Kidney (tissue), 14 donors: ENCODE results near the gene ANKRD11. TPM values are rescaled to one million over a fixed set of nuclear protein-coding genes. Genes with fewer than 3 reads are reported as not detected.
A peak's percentile ranks its signal among the peaks of the same experiment; 100 is the strongest.

ENCODE experiments used
- DNase-seq, 5 donors: peaks; one replicate each; pipeline ENCODE4 v3.0.0-alpha.2; 2013 to 2020
- FAIRE-seq: peaks from 2 replicates; lab custom pipeline; 2012; peaks lifted over from hg19 to GRCh38; lab: Jason Lieb, UNC
- H3K27ac ChIP-seq, 2 donors: one replicate each; pipeline ENCODE4 v1.7.0; 2013; ENCODE audit warnings: low read depth in 2 of 2, low read length in 2 of 2, inconsistent platforms in 1 of 2
- H3K27me3 ChIP-seq: one replicate; pipeline ENCODE4 v1.7.1; 2013; ENCODE audit warnings: low read length, inconsistent platforms; ENCODE audit not compliant: control insufficient read depth, insufficient read depth
- H3K36me3 ChIP-seq, 3 donors: one replicate each; pipeline versions ENCODE4 v1.7.0 to v1.7.1; 2013; ENCODE audit warnings: low read length in 3 of 3, control low read depth in 1 of 3, inconsistent platforms in 1 of 3; ENCODE audit not compliant: insufficient read depth in 3 of 3, control insufficient read depth in 2 of 3
- H3K4me1 ChIP-seq, 3 donors: one replicate each; pipeline versions ENCODE4 v1.7.0 to v1.7.1; 2013; ENCODE audit warnings: low read length in 3 of 3, inconsistent platforms in 1 of 3, low read depth in 1 of 3; ENCODE audit not compliant: control insufficient read depth in 2 of 3, insufficient read depth in 2 of 3
- H3K4me3 ChIP-seq, 3 donors: one replicate each; pipeline versions ENCODE4 v1.7.0 to v1.8.1; 2013; ENCODE audit warnings: low read length in 3 of 3, control low read depth in 1 of 3, inconsistent platforms in 1 of 3
- H3K9ac ChIP-seq, 3 donors: one replicate each; pipeline versions ENCODE4 v1.7.0 to v1.7.1; 2013; ENCODE audit warnings: low read length in 3 of 3, control low read depth in 1 of 3, inconsistent platforms in 1 of 3
- H3K9me3 ChIP-seq, 3 donors: one replicate each; pipeline versions ENCODE4 v1.7.0 to v1.7.1; 2013; ENCODE audit warnings: low read length in 3 of 3, control low read depth in 1 of 3, inconsistent platforms in 1 of 3; ENCODE audit not compliant: control insufficient read depth in 2 of 3, insufficient read depth in 1 of 3
- CTCF ChIP-seq: IDR thresholded peaks from 3 replicates; pipeline ENCODE4 v1.5.1; 2012; ENCODE audit warnings: mild to moderate bottlenecking, moderate library complexity, borderline replicate concordance; ENCODE audit not compliant: insufficient read depth; ENCODE audit errors: extremely low read depth
- intact Hi-C: fragments of 100-400 bp; cut with DNase I; formaldehyde crosslinking; loops from one replicate; pipeline ENCODE4 v1.11.1; 2022
- polyA plus RNA-seq: library from polyadenylated mRNA; stranded (reverse); fragments of 350-450 nt; fragmentation: Illumina TruSeq; extraction: RNeasy Lipid Tissue Mini Kit (QIAGEN cat#74804); gene quantifications from one replicate; pipeline ENCODE4 v1.2.3, GENCODE V29; 2014; ENCODE audit warnings: low read depth, low replicate concordance; ENCODE audit not compliant: insufficient read depth
- total RNA-seq: library from RNA; stranded (reverse); fragmentation: NEBNext Ultra II Directional; extraction: Animal tissue kit (Norgen Biotek cat#: 25700); gene quantifications from one replicate; pipeline ENCODE4 v1.2.1, GENCODE V29; 2021
- donor health status: control.
- donor health status: control.
- donor health status: control.
- donor health status: control.
- donor health status: control.
- donor health status: DM: yes; HTN: yes; CAD: no.
- donor health status: Normal renal cell carcinoma (clear cell type).

The ANKRD11 gene
- total and polyA plus RNA-seq, 2 donors from 2014 or later, result 36.2 to 154 TPM

- peak in 1 of 5 donors; percentile 50 for DNase-seq
- intact Hi-C loops, result no loop called here
- no peaks in the 10 kb centered on the region for H3K9me3 ChIP-seq
- H3K4me3 ChIP-seq, result no peak overlapping the region
- TF ChIP-seq CTCF, result no peak
- no peak for FAIRE-seq
- H3K36me3 ChIP-seq, result peaks cover 2 to 9% (median 6%) of the 10 kb centered on the region in 3 donors
- H3K9ac ChIP-seq, result no peak overlapping the region
- no peaks in the 10 kb centered on the region for H3K27me3 ChIP-seq
- peaks cover 0 to 40% (median 4%) of the 10 kb centered on the region in 3 donors for H3K4me1 ChIP-seq
- H3K27ac ChIP-seq, result no peak overlapping the region
Measured at GRCh38 chr16:89314357-89314756, 176.0 kb downstream of the ANKRD11 start.

- no peak overlapping the region for H3K27ac ChIP-seq
- no peak for FAIRE-seq
Measured at GRCh38 chr16:89313583-89313982, 176.8 kb downstream of the ANKRD11 start.

GRCh38 chr16:89312598-89313299 is 177.6 kb downstream of the ANKRD11 start:
- no peaks in the 10 kb centered on the region for H3K9me3 ChIP-seq
- intact Hi-C loops, result no loop called here
- H3K36me3 ChIP-seq, result peaks cover 2 to 12% (median 6%) of the 10 kb centered on the region in 3 donors
- H3K4me1 ChIP-seq, result peaks cover 0 to 28% (median 9%) of the 10 kb centered on the region in 3 donors
- FAIRE-seq (no peak), DNase-seq (no peak)
- no peaks in the 10 kb centered on the region for H3K27me3 ChIP-seq
- no peak for TF ChIP-seq CTCF
- no peak overlapping the region for H3K9ac ChIP-seq
- no peak overlapping the region for H3K4me3 ChIP-seq
- H3K27ac ChIP-seq, result no peak overlapping the region

More at GRCh38 chr16:89313583-89313982, 176.8 kb downstream of the ANKRD11 start:
- Histone ChIP-seq H3K9me3 (no peaks in the 10 kb centered on the region), H3K9ac (no peak overlapping the region), H3K27me3 (no peaks in the 10 kb centered on the region), H3K4me3 (no peak overlapping the region), H3K4me1 (peaks cover 0 to 34% (median 4%) of the 10 kb centered on the region in 3 donors), H3K36me3 (peaks cover 2 to 12% (median 6%) of the 10 kb centered on the region in 3 donors)
- TF ChIP-seq CTCF, result no peak
- no peak for DNase-seq
- intact Hi-C loops, result no loop called here
